Transverse colon (tissue), 3 donors: Measurements from ENCODE around the gene SPRN.

Experiments used
- CTCF ChIP-seq, 5 experiments: fragments of 200-600 bp in 3 of 5; fragments of 450-650 bp in 2 of 5; sonication (generic) in 3 of 5; IDR thresholded peaks; 1 replicate in 2 of 5; 2 replicates in 3 of 5; pipeline ENCODE4 v1.5.1; 2016 to 2017; ENCODE audit warnings: antibody characterized with exemption in 5 of 5, inconsistent platforms in 3 of 5, mild to moderate bottlenecking in 2 of 5, moderate library complexity in 1 of 5
- EP300 ChIP-seq: sonication (generic); formaldehyde crosslinking; IDR thresholded peaks from one replicate; pipeline ENCODE4 v1.6.1; 2017; ENCODE audit warnings: antibody characterized with exemption, low read depth
- POLR2A ChIP-seq: fragments of 450-650 bp; IDR thresholded peaks from one replicate; pipeline ENCODE4 v1.6.1; 2016; ENCODE audit warnings: antibody characterized with exemption, mild to moderate bottlenecking, moderate library complexity

GRCh38 chr10:133458710-133459453 lies 34.5 kb upstream of the SPRN start:
- no peak for TF ChIP-seq EP300
- no peak for TF ChIP-seq CTCF (IDR thresholded peaks at IDR 0.05)
- TF ChIP-seq POLR2A = no peak
